Measurements from ENCODE around the gene TPSAB1. TPM values are rescaled to one million over a fixed set of nuclear protein-coding genes. Genes with fewer than 3 reads are reported as not detected.
"Not testable (repeated sequence)": the region's sequence is repeated elsewhere in the genome, so short reads cannot be mapped to it uniquely, and the experiment has no call there.

Gene TPSAB1
- polyA plus RNA-seq, 4 donors, result 0.09 to 0.36 (median 0.25) TPM; not detected in 1

DNA sequence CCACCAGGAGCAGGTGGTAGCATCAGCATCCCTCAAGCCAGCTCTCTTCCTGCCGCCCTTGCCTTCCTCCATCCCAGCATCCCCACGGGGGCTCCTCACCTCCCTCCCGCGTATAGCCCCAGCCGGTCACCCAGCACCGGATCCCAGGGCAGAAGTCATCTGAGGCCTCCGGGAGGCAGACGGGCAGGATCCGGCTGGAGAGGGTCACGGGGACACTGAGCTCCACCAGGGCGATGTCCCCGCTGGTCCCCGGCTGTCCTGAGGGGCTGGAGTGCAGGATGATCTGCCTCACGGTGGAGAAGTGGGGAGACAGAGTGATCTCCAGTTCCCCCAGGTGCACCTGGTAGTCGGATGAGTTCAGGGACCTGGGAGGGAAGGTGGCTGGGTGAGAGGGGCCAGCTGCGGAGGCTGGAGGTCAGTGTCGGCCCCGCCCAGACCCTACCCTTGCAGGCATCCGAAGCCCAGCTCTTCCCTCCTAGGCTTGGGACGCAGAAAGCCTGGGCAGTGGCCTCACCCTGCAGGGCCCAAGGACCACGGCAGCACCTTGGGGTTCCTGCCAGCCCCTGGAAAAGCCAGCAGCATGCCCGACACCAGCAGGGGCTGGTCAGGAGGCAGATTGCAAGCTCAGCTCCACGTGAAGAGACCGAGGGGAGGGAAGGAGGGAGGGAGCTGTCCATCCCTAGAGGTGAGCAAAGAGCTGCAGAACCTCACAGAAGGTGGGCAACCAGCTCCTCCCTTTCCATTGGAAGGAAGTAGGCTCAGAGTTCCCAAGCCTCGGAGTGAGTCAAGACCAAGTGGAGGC lies 17.8 kb upstream of the TPSAB1 start:
- no peak for DNase-seq (ENCODE audit: low read depth in 4 of 4, low spot score in 3 of 4)

- DNase-seq (ENCODE audit: low read depth in 4 of 4, low spot score in 3 of 4), result no peak
Observed at GRCh38 chr16:1223355-1224214, 16.9 kb upstream of the TPSAB1 start.

- DNase-seq (ENCODE audit: low read depth in 4 of 4, low spot score in 3 of 4), result no peak
Observed at GRCh38 chr16:1224558-1224957, 15.9 kb upstream of the TPSAB1 start.

DNA sequence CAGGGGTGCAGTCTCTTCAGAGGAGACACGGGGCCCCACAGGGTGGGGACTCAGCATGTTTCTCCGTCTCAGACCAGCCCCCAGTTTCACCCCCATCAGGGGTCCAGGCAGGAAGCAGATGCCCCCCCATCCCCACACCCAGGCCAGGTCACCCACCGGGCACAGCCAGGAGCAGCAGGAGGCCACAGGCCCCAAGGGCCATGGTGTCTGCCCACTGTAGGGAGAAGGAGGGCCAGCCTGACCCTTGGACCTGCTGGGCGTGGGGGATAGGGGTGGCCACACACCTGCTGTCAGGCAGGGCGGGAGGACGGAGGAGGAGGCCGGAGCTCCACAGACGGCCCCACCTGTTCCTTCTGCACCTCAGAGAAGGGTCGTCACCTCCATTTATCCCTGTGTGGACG lies 15.5 kb upstream of the TPSAB1 start, which contains the start of gene TPSG1:
Gene TPSG1 (minus strand): TSS at position 218 of the 401 bp plus-strand sequence. CDS start 16 bp downstream, at position 202.
- DNase-seq (ENCODE audit: low read depth in 4 of 4, low spot score in 3 of 4), result no peak

DNA sequence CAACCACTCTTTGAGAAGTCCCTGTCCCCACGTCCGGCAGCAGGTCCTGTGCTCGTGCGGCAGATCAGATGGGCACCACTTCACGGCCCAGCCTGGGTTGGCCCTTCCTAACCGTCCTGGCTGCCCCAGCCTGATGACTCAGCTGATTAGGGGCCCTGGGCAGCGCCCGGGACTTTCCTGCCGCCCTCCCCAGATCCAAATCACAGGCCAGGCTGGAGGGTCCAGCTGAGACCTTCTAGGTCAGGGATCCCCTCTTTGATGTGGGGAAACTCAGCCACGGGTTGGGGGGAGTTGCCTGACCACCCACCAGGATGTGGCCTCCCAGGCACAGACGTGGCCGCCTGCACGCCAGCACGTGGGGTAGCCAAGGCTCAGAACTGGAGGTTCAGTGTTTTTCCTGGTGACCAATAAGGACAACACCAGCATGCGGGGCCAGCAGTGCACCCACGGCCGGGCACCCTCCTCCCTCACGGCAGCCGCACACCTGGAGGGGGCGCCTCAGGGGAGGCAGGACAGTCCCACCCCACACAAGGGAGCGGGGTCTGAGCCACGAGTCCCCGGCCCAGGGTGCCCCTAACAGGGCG lies 14.7 kb upstream of the TPSAB1 start:
- not testable (repeated sequence) for DNase-seq (ENCODE audit: low read depth in 4 of 4, low spot score in 3 of 4)

DNA sequence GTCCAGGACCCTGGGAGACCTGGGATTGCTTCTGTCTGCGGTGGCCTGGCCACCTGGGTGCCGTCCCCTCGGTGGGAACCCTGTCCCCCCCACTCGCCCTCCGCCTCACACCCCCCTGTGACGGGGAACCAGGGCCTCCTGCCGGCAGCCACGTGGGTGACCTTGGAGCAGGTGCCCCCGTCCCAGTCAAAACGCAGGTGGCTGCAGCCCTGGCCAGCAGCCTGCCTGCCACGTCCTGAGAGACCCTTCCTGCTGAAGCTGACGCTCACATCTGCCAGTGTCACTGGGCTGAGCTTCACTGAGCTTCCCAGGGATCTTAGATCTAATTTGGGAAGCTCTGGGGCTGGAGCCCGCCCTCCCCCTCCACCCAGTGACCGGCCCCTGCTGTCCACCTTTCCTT lies 13.8 kb upstream of the TPSAB1 start:
- not testable (repeated sequence) for DNase-seq (ENCODE audit: low read depth in 4 of 4, low spot score in 3 of 4)

DNA sequence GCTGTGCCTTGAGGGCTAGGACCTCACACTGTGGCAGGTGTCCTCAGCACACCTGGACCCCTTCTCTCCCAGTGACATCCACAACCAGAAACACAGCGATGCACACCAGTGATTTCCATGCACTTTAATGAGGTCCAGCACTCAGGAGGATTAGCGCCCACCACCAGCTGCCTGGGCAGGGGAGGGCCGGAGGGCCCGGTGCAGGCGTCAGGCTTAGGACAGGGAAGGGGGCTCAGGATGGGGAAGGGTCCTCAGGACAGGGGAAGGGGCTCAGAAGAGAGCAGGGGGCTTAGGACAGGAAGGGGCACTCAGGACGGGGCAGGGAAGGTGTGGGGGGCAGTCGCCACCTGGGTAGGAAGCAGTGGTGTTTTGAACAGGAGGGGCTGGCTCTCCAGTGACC lies 12.3 kb upstream of the TPSAB1 start:
- not testable (repeated sequence) for DNase-seq (ENCODE audit: low read depth in 4 of 4, low spot score in 3 of 4)

DNA sequence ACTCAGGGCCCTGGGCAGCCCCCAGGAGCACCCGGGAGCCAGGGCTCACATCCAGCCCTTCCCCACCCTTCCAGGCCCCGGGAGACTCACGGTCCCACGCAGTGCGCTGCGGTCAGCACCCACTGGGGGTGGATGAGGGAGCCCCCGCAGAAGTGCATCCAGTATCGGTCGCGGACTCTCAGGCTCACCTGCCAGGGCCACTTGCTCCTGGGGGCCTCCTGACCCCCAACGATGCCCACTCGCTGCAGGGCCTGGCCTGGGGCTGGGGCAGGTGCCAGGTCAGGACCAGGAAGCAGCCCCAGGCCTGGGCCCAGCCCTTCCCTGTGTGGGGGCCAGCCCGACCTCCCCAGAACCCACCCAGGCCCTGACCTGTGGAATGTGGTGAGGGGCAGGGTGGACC lies 11.0 kb upstream of the TPSAB1 start:
- DNase-seq (ENCODE audit: low read depth in 4 of 4, low spot score in 3 of 4), result not testable (repeated sequence)

DNA sequence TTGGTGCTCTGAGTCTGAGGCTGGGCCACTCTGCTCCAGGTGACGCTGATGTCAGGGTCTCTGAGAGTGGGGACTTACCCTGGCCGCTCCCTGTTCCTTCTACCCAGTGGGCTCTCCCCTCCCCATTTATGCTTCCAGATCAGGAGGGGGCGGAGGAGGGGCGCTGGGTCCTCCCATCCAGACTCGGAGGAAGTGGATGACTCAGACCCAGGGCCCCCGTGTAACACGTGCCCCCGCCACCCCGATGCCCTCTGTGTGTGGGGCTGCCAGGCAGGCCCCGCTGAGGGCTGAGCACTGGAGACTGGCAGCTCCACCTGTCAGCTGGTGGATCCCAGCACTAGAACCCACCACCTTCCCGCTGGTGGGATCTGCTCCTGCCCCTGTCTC lies 10.4 kb upstream of the TPSAB1 start, which contains the start of gene TPSB2:
Gene TPSB2 (minus strand): TSS at position 101 of the 387 bp plus-strand sequence. CDS start 233 bp downstream, outside the sequence.
- not testable (repeated sequence) for DNase-seq (ENCODE audit: low read depth in 4 of 4, low spot score in 3 of 4)

DNA sequence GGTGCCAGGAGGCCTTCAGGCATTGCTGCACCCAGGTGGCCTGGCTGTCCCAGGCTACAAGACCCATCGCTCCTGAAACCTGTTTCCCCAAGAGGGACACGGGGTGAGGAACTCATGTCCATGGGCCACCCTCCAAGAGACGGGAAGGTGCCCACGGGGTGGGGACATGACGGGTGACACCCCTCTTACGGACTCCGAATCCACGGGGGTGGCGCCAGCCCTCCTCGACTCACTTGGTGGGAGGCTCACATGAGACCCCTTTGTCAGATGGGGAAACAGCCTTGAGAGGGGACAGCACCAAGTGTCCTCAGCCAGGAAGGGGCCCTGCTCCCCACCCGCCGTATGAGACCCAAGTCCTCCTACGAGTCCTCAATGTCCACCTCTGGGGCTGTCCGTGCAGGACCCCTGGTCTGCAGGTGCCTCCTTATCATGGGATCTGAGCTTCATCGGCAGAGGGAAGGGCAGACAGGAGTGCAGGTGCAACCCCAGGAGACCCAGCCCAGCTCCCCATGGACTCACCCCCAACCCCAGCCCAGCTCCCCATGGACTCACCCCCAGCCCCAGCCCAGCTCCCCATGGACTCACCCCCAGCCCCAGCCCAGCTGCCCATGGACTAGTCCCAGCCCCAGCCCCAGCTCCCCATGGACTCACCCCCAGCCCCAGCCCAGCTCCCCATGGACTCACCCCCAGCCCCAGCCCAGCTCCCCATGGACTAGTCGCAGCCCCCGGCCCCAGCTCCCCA lies 9.9 kb upstream of the TPSAB1 start:
- not testable (repeated sequence) for DNase-seq (ENCODE audit: low read depth in 4 of 4, low spot score in 3 of 4)

DNA sequence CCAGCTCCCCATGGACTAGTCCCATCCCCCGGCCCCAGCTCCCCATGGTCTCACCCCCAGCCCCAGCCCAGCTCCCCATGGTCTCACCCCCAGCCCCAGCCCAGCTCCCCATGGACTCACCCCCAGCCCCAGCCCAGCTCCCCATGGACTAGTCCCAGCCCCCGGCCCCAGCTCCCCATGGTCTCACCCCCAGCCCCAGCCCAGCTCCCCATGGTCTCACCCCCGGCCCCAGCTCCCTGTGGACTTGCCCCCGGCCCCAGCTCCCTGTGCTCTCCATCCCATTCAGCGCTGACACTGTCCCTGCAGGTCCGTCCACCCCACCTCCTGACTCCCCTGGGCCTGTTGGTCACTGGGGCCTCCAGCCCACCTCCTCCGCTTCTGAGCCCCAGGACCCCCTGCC lies 9.2 kb upstream of the TPSAB1 start:
- DNase-seq (ENCODE audit: low read depth in 4 of 4, low spot score in 3 of 4), result not testable (repeated sequence)

- DNase-seq (ENCODE audit: low read depth in 4 of 4, low spot score in 3 of 4), result not testable (repeated sequence)
Observed at GRCh38 chr16:1232049-1232748, 8.3 kb upstream of the TPSAB1 start.

DNA sequence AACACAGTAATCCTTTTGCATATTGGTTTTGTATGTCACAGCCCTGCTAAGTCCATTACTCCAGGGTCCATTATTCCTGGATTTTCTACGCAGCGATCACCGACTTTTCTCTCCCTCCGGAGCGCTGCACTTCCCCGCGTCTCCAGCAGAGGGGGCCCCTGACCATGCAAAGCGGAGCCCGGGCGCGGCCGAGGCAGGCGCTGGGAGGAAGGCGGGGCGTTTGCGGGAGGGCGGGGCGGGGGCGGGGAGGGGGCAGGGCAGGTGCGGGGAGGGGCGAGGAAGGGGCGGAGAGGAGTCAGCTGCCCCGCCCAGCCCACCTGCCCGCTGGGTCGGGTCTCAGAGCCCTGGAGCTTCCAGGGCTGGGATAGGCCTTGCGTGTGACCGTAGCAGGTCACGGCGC lies 3.8 kb upstream of the TPSAB1 start:
- not testable (repeated sequence) for DNase-seq (ENCODE audit: low read depth in 4 of 4, low spot score in 3 of 4)

DNA sequence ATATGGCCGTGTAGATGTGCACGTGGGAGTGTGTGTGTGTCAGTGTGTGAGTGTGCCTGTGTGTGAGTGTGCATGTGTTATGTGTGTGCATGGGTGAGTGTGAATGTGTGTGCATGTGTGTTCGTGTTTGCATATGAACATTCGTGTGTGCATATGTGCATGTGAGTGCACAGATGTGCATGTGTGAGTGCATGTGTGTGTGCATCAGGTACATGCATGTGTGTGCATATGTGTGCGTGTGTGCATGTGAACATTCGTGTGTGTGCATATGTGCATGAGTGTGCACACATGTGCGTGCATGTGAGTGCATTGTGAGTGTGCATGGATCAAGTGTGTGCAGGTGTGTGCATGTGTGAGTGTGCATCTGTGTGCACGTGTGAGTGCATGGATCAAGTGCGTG lies 2.5 kb upstream of the TPSAB1 start:
- no peak for DNase-seq (ENCODE audit: low read depth in 4 of 4, low spot score in 3 of 4)

DNA sequence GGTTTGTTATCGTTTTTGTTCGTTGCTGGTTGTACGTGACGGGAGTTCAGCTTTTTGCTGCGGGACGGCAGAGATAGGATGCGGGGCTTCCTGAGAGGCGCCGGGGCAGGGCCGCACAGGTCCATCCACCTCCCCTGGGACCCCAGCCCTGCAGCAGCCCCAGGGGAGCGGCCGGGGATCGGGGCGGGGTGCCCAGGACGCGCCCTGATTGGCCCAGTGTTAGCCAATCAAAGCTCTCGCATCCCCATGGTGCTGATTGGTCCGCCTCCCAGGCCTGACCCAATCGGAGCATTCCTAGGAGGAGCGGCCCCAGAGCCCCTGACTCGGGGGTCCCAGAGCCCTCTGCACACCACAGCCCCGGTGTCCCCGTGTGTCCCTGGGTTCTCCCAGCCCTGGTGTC lies 1.6 kb upstream of the TPSAB1 start:
- DNase-seq (ENCODE audit: low read depth in 4 of 4, low spot score in 3 of 4), result not testable (repeated sequence)

- DNase-seq (ENCODE audit: low read depth in 4 of 4, low spot score in 3 of 4), result not testable (repeated sequence)
Observed at GRCh38 chr16:1239575-1239974, 930 bp upstream of the TPSAB1 start.

- DNase-seq (ENCODE audit: low read depth in 4 of 4, low spot score in 3 of 4), result not testable (repeated sequence)
Observed at GRCh38 chr16:1241081-1241480, 576 bp downstream of the TPSAB1 start.

DNA sequence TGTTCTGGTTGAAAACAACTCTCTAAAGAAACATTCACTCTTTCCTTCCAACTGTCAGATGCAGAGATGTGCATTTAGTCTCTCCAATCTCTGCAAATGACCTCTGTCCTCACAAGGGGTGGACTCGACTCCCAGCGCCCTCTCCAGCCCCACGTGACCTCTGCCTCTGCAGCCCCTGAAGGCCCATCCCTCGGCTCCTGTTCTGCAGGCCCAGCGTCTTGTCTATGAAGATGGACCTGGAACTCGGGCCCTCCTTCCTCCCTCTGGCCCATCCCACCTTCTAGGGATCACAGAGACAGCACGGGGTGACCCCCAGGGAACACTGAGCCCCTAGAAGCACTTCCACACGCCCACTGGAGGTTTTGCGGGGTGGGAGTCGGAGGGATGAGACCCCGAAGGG lies 2.9 kb downstream of the TPSAB1 start:
- DNase-seq (ENCODE audit: low read depth in 4 of 4, low spot score in 3 of 4), result not testable (repeated sequence)

All from right renal pelvis (tissue), 4 donors.